GM18499 (cell line): Measurements from ENCODE around the gene CCNJ.

ENCODE experiments used
- ATAC-seq: cut with Tn5 transposase; IDR thresholded peaks from one replicate; pipeline ENCODE4 v1.9.1; 2021; ENCODE audit warnings: moderate number of reproducible peaks; ENCODE audit not compliant: insufficient read depth, unreplicated experiment

CCNJ gene

GRCh38 chr10:96053985-96054384 is 10.6 kb downstream of the CCNJ start:
- no peak for ATAC-seq

GRCh38 chr10:96056787-96057186 is 13.4 kb downstream of the CCNJ start:
- ATAC-seq = no peak

- no peak for ATAC-seq
Measured at GRCh38 chr10:96061232-96061631, 17.8 kb downstream of the CCNJ start.

GRCh38 chr10:96072674-96073073 is 29.3 kb downstream of the CCNJ start:
- ATAC-seq = no peak

- ATAC-seq = no peak
Measured at GRCh38 chr10:96073722-96074121, 30.3 kb downstream of the CCNJ start.

GRCh38 chr10:96074776-96075175 is 31.4 kb downstream of the CCNJ start:
- ATAC-seq = no peak

- ATAC-seq = no peak
Measured at GRCh38 chr10:96075977-96076376, 32.6 kb downstream of the CCNJ start.

- ATAC-seq = no peak
Measured at GRCh38 chr10:96077156-96077555, 33.8 kb downstream of the CCNJ start.

- no peak for ATAC-seq
Measured at GRCh38 chr10:96082153-96082552, 38.8 kb downstream of the CCNJ start.

GRCh38 chr10:96082748-96083147 is 39.4 kb downstream of the CCNJ start:
- ATAC-seq = no peak

- no peak for ATAC-seq
Measured at GRCh38 chr10:96089116-96089515, 45.7 kb downstream of the CCNJ start.

GRCh38 chr10:96089670-96090462 is 46.5 kb downstream of the CCNJ start:
- peak; percentile 70 for ATAC-seq

GRCh38 chr10:96090463-96090800 is 47.0 kb downstream of the CCNJ start:
- ATAC-seq = no peak

GRCh38 chr10:96092999-96093767 is 49.8 kb downstream of the CCNJ start:
- ATAC-seq = no peak

GRCh38 chr10:96093948-96094347 is 50.6 kb downstream of the CCNJ start:
- no peak for ATAC-seq

GRCh38 chr10:96096958-96097357 is 53.6 kb downstream of the CCNJ start:
- ATAC-seq = no peak

- ATAC-seq = no peak
Measured at GRCh38 chr10:96097865-96098264, 54.5 kb downstream of the CCNJ start.

GRCh38 chr10:96107623-96108038 is 64.2 kb downstream of the CCNJ start:
- ATAC-seq = no peak
